Tibial nerve (tissue), 4 donors: ENCODE results near the gene ANAPC2.

Experiments
- CTCF ChIP-seq, 5 experiments: fragments of 200-600 bp in 3 of 5; fragments of 450-650 bp in 2 of 5; sonication (generic) in 3 of 5; IDR thresholded peaks; one replicate each; pipeline ENCODE4 v1.5.1; 2016 to 2019; ENCODE audit warnings: antibody characterized with exemption in 5 of 5, mild to moderate bottlenecking in 3 of 5, moderate library complexity in 2 of 5
- EP300 ChIP-seq, 2 donors: sonication (generic); formaldehyde crosslinking; IDR thresholded peaks; one replicate each; pipeline ENCODE4 v1.6.1; 2017; ENCODE audit warnings: antibody characterized with exemption in 2 of 2, mild to moderate bottlenecking in 1 of 2
- POLR2A ChIP-seq, 2 donors: fragments of 450-650 bp; IDR thresholded peaks; one replicate each; pipeline ENCODE4 v1.6.1; 2017; ENCODE audit warnings: antibody characterized with exemption in 2 of 2, mild to moderate bottlenecking in 2 of 2, moderate library complexity in 2 of 2

DNA sequence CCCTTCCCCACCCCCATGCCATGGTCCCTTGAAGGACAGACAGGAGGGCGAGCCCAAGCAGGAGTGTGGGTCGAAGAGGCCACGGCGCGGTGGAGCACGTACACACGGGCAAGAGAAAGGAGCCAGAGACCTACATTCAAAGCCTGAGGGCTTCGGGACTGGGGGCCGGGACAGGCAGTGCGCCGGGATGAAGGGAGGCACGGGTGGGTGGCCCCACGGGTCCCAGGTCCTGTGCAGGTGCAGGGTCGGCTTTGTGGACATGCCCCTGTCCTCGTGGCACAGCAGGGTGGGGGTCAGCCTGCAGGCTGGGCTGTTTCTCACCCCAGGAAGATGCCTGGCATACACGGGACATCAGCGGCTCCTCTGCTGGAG lies 28.3 kb downstream of the ANAPC2 start:
- TF ChIP-seq POLR2A (IDR thresholded peaks at IDR 0.05): no peak
- no peak for TF ChIP-seq CTCF (IDR thresholded peaks at IDR 0.05)
- no peak for TF ChIP-seq EP300 (IDR thresholded peaks at IDR 0.05)
